AG04449 (cell line): ENCODE measurements around the gene ULK4.
"Not testable (repeated sequence)": the region's sequence is repeated elsewhere in the genome, so short reads cannot be mapped to it uniquely, and the experiment has no call there.

ENCODE experiments used
- CTCF ChIA-PET: fragments of 350-600 bp; formaldehyde crosslinking; extraction: SDS; loops from one replicate; lab custom pipeline; 2021; ENCODE audit warnings: antibody characterized with exemption; lab: Yijun Ruan, JAX
- POLR2A ChIA-PET: fragments of 400-600, 350-600 bp; formaldehyde crosslinking; extraction: SDS; loops from one replicate; lab custom pipeline; 2020; ENCODE audit warnings: antibody characterized with exemption, inconsistent platforms; lab: Yijun Ruan, JAX
- DNase-seq: peaks from one replicate; pipeline ENCODE4 v3.0.0-alpha.2; 2010; ENCODE audit warnings: low read depth, low spot score
- H3K4me3 ChIP-seq: 2 replicates; pipeline ENCODE4 v1.5.1; 2011; ENCODE audit warnings: low read depth, mild to moderate bottlenecking, control low read depth, low read length
- TF ChIP-seq, protein P1 (sequence below): IDR thresholded peaks from one replicate; pipeline ENCODE4 v1.5.1; 2011; ENCODE audit warnings: mild to moderate bottlenecking, moderate library complexity, low read length, control low read depth, inconsistent platforms; ENCODE audit not compliant: insufficient read depth; ENCODE audit errors: missing control alignments

The ULK4 gene

DNA sequence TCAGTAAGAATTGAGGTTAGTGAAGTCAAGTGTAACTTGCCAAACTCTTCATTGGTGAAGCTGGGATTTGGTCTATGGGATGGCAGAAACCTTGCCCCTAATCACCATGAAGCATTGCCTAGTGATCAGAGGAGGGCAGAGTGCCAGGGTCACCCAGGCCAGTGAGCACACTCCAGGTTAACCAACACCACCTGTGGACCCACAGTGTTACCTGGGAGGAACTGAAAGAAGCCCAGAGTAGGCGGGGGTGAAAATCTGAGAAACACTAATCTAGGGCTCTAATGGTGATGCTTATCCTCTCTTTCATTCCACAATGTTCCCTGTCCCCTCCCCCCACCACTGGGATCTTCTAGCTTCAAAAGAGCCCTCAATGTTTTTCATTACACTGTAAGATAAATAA lies 389.8 kb downstream of the ULK4 start:
- no peak overlapping the region for H3K4me3 ChIP-seq
- DNase-seq, result no peak
- ChIA-PET CTCF (no interaction called here), POLR2A (no interaction called here)
- TF ChIP-seq, protein P1, sequence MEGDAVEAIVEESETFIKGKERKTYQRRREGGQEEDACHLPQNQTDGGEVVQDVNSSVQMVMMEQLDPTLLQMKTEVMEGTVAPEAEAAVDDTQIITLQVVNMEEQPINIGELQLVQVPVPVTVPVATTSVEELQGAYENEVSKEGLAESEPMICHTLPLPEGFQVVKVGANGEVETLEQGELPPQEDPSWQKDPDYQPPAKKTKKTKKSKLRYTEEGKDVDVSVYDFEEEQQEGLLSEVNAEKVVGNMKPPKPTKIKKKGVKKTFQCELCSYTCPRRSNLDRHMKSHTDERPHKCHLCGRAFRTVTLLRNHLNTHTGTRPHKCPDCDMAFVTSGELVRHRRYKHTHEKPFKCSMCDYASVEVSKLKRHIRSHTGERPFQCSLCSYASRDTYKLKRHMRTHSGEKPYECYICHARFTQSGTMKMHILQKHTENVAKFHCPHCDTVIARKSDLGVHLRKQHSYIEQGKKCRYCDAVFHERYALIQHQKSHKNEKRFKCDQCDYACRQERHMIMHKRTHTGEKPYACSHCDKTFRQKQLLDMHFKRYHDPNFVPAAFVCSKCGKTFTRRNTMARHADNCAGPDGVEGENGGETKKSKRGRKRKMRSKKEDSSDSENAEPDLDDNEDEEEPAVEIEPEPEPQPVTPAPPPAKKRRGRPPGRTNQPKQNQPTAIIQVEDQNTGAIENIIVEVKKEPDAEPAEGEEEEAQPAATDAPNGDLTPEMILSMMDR, result no peak

DNA sequence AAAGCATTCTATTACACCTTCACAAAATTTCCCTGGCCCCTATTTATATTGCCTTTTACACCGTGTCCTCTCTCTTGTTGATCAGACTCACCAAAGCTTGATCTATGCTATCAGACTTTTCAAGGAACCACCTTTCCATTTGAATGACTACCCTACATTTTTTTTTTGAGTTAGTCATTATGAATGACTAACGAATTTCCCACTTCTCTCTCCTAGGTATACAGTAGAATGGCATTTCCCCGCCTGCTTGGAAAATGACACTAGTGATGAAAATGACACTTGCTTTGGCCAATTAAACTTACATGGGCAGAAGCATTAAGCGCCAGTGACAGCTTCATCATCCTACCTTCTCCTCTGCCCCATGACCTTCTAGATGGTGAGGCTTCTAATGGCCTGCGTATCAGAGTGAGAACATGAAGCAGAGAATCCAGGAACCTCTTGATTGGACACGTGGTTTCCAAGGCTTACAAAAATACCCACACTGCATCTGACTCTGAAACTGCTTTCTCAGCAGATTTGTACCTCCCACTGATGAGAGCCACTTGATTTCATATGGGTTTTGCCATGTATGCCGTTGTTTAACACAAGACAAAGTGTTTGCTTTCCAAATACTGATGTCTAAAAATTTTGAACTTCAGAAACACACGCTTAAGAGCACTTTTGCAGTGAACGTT lies 392.1 kb downstream of the ULK4 start:
- TF ChIP-seq, protein P1, result no peak
- CTCF ChIA-PET, result no interaction called here
- DNase-seq, result no peak
- H3K4me3 ChIP-seq, result no peak overlapping the region
- POLR2A ChIA-PET, result no interaction called here

DNA sequence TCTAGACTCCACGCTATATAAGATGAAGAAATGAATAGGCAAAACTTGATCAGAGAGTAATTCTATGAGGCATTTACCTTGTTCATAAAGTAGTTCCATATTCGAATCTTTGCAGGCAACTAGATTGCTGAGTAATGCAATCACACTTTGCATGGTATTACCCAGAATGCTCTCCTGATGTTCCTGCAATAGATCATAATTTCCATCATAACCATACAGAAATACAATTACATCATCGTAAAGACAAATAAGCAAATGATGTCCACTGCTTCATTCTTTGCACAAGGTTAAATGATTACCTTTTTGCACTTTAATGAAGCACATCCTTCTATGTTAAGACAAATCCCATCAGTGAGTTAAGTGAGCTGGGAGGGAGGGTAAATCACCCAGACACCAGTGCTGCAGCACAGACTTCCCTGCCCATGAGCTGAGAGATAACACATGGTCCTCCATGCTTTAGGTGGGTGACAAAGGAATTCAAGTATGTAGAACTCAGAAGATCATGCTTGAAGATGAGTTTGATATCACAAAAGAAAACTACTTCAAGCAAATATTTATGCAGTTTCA lies 395.9 kb downstream of the ULK4 start:
- H3K4me3 ChIP-seq, result no peak overlapping the region
- ChIA-PET POLR2A (no interaction called here), CTCF (no interaction called here)
- DNase-seq, result no peak
- TF ChIP-seq, protein P1, result no peak

DNA sequence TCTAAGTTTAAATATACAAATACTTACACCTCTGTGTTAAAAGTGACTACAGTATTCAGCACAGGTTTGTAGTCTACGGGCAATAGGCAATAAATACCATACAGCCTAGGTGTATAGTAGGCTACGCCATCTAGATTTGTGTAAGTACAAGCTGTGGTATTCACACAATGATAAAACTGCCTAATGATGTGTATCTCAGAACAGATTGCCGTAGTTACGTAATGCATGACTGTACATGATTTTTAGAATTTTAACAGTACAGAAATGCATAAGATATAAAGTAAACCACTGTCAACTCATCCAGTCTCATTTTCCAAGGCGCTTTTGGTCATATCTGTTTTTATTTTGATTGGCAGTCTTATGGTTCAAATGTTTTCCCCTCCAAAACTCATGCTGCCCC lies 396.9 kb downstream of the ULK4 start:
- ChIA-PET CTCF (no interaction called here), POLR2A (no interaction called here)
- DNase-seq, result no peak
- TF ChIP-seq, protein P1, result no peak
- no peak overlapping the region for H3K4me3 ChIP-seq

DNA sequence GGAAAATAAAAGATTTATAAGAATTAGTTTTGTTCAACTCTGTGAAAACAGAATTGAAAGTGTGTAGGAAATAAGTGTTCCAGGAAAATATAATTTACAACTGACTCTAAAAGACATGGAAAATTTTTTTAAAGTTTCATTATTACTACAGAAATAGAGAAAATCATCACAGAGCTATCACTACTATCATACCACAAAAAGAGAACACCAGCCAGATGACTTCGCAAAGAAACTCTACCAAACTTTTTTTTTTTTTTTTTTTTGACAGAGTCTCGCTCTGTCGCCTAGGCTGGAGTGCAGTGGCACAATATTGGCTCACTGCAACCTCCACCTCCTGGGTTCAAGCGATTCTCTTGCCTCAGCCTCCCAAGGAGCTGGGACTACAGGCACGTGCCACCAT lies 405.7 kb downstream of the ULK4 start:
- CTCF ChIA-PET, POLR2A ChIA-PET, DNase-seq, H3K4me3 ChIP-seq: not testable (repeated sequence)

DNA sequence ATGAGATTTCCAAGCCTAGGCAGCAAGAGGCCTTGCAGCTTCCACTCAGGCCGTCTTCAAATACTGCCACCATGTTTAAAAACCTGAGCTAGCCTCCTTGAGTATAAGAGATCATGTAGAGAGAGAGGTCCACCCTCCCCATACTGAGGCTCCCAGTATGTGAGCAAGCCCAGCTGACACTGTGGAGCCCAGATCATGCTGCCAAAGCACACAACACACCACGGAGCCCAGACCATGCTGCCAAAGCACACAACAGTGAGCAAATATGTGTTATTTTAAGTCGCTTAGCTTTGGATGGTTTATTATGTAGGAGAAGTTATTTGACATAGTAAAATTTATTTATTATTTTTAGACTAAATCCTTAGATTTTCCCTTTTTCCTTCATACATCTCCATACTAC lies 428.9 kb downstream of the ULK4 start:
- TF ChIP-seq, protein P1, result no peak
- CTCF ChIA-PET, result no interaction called here
- no peak for DNase-seq

More for the DNA sequence above, 428.9 kb downstream of the ULK4 start:
- H3K4me3 ChIP-seq, result no peak overlapping the region
- POLR2A ChIA-PET, result no interaction called here
